Astrocyte of the spinal cord (primary cell): ENCODE results near the gene MOB4.
"Not testable (repeated sequence)": the region's sequence is repeated elsewhere in the genome, so short reads cannot be mapped to it uniquely, and the experiment has no call there.

Source experiments
- DNase-seq: peaks from one replicate; pipeline ENCODE4 v3.0.0; 2011; ENCODE audit warnings: low read depth, low spot score
- H3K4me3 ChIP-seq: 2 replicates; pipeline ENCODE4 v1.5.1; 2011; ENCODE audit warnings: low read depth, mild to moderate bottlenecking, low read length, moderate library complexity
- in situ Hi-C: cut with HindIII; loops from 2 replicates; pipeline ENCODE4 v1.10.0; 2017; ENCODE audit warnings: low sequenced_read_pairs
- TF ChIP-seq, protein P1 (sequence below): IDR thresholded peaks from 2 replicates; pipeline ENCODE4 v1.5.1; 2012; ENCODE audit warnings: low read depth, mild to moderate bottlenecking, low read length, inconsistent platforms

Gene MOB4

DNA sequence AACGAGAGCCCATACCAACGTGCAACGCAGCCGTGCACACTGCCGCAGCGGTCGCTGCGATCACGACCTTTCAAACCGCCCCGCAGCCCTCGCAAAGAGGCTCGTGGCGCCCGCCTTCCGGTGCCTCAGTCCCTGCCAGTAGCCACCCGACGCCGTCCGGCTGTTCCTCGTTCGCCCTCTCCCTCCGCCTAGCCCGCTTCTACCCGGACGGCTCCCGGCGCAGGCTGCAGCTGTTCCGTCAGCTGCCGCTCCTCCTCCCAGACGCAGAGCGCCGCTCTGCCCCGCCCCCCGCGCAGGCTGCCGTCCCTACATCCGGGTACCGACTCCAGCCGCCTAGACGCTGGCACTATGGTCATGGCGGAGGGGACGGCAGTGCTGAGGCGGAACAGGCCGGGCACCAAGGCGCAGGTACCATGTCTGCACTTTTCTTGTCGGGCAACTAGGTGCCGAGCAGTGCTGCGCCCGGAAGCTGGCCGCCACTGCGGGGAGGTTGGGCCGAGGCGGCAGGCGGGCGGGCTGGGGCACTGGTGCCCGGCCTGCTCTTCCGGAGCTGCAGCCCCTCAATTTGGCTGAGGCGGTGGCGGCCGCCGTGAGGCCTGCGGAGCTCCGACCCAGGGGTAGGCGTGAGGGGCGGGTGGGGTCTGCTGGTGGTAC lies at the start of gene MOB4:
Gene MOB4, plus strand, starts transcription at position 328 of the 654 bp plus-strand sequence. Its CDS starts 21 bp downstream, at position 349.
- DNase-seq: peak; percentile 96
- H3K4me3 ChIP-seq: peak within 1 kb of the TSS; percentile 92
- TF ChIP-seq, protein P1, sequence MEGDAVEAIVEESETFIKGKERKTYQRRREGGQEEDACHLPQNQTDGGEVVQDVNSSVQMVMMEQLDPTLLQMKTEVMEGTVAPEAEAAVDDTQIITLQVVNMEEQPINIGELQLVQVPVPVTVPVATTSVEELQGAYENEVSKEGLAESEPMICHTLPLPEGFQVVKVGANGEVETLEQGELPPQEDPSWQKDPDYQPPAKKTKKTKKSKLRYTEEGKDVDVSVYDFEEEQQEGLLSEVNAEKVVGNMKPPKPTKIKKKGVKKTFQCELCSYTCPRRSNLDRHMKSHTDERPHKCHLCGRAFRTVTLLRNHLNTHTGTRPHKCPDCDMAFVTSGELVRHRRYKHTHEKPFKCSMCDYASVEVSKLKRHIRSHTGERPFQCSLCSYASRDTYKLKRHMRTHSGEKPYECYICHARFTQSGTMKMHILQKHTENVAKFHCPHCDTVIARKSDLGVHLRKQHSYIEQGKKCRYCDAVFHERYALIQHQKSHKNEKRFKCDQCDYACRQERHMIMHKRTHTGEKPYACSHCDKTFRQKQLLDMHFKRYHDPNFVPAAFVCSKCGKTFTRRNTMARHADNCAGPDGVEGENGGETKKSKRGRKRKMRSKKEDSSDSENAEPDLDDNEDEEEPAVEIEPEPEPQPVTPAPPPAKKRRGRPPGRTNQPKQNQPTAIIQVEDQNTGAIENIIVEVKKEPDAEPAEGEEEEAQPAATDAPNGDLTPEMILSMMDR: no peak
- in situ Hi-C loops: no loop called here

DNA sequence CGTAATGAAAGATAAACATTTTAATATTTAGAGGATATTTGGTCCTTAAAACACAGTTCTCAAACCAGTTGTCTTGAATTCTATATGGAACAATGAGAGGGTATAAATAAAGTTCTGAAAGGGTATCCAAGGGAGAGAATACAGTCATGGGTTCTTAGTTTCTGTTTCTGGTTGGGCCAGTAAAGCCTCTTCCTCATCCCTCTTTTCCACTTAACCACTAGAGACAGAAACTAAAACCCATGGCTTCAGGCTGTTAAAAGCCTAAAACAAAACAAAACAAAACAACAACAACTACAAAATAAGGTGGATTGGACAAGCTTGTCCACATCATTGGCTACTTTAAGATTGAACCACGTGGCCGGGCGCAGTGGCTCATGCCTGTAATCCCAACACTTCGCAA lies 43.7 kb upstream of the MOB4 start:
- DNase-seq: no peak
- TF ChIP-seq, protein P1: no peak
- H3K4me3 ChIP-seq: no peak overlapping the region
- in situ Hi-C loops: no loop called here

DNA sequence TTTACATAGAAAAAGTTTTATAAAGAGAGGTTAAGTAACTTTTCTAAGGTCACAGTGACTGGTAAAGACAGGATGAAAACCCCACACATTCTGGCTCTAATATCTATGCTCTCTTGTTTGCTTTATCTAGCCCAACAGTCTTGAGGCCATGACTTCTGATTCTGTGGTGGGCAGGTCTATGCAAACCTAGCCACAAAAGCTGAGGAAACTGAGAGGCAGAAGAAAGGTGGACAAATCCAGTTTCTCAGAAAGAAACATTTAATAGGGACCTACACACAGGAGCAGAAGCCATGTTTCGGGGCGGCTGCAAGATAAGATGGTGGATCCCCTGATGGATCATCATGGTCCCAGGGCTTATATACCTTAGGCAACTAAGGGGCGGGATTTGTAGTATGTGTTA lies 38.1 kb upstream of the MOB4 start:
- H3K4me3 ChIP-seq: no peak overlapping the region
- in situ Hi-C loops: no loop called here
- no peak for DNase-seq
- TF ChIP-seq, protein P1: no peak

DNA sequence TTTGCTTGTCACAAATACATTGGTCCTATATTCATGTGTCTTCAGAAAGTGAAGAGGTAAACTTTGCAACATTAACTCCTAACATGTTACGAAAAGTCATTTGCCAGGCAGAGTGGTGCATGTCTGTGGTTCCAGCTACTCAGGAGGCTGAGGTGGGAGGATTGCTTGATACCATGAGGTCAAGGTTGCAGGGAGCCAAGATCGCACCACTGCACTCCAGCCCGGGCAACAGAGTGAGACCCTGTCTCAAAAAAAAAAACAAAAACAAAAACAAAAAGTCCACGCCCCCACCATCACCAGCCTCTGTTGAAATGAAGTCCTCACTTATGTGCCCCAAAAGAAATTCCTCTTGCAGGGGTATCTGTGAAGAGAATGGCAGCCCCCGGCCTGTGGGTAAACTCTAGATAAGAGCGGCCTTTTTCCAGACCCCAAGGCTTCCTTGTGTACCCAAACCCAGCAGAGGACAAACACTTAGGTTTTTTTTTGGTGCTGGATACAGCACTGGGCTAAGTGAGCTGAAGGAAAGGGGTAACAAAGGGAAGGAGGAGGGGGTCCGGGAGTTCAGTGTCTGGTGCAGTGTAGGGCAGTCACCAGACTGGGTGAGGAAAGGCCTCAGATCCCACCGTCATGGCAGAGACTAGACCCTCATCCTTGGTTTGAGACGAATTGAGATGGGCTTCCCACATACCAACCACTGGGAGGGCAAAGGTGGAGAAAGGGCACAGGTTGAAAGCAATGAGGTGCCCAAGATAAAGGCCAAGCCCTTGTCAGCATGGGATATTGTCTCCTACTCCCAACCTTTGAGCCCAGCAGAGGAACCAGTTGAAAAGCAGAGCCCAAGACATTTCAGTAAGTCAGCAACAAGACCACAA lies 35.5 kb upstream of the MOB4 start:
- H3K4me3 ChIP-seq: no peak overlapping the region
- TF ChIP-seq, protein P1: no peak
- in situ Hi-C loops: no loop called here
- no peak for DNase-seq

DNA sequence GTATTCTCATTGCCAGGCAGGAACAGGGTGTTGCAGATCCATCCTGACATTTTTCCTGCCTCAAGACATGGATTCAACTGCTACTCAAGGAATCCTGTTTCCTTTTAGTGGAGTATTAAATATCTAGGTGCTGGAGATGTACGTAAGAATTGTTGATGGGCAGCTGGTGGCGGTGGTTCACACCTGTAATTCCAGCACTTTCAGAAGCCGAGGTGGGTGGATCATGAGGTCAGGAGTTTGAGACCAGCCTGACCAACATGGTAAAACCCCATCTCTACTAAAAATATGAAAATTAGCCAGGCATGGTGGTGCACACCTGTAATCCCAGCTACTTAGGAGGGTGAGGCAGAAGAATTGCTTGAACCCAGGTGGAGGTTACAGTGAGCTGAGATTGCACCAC lies 31.6 kb upstream of the MOB4 start:
- H3K4me3 ChIP-seq, DNase-seq, in situ Hi-C loops: not testable (repeated sequence)

DNA sequence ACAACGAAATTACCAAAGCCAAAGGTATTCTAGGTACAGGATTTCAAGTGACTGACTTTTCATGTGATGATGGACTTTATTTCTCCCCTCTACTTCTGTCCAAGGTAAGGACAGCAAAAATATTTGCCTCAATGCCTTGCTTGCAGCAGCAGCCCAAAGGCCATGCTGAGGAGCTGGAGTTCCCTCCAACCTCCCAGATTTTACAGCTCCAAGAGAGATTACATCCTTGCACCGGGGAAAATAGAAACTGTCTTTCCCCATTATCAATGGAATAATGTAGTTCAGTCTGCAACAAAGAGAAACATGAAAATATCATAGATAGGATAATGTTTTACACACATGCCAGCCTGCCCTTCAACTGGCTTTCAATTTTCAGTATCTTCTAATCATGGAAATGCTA lies 29.7 kb upstream of the MOB4 start:
- in situ Hi-C loops: no loop called here
- no peak for DNase-seq
- no peak overlapping the region for H3K4me3 ChIP-seq
- TF ChIP-seq, protein P1: no peak

DNA sequence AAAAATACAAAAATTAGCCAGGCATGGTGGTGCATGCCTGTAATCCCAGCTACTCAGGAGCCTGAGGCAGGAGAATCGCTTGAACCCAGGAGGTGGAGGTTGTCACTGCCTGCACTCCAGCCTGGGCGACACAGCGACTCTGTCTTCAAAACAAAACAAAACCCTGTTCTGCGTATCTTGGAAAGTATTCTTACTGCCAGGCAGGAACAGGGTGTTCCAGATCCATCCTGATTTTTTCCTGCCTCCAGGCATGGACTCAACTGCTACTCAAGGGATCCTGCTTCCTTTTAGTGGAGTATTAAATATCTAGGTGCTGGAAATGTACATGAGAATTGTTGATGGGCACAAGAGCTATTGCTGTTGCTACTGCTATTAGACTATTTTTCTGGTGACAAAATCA lies 28.5 kb upstream of the MOB4 start:
- TF ChIP-seq, protein P1: no peak
- no peak for DNase-seq
- no peak overlapping the region for H3K4me3 ChIP-seq
- in situ Hi-C loops: no loop called here
